Activated T-cell treated with anti-CD3 and anti-CD28 coated beads for 48 hours (primary cell): Measurements from ENCODE around the gene VPS33B.

Experiments
- DNase-seq: peaks from one replicate; pipeline ENCODE4 v3.0.0-alpha.2; 2020; ENCODE audit warnings: low read depth

VPS33B gene

DNA sequence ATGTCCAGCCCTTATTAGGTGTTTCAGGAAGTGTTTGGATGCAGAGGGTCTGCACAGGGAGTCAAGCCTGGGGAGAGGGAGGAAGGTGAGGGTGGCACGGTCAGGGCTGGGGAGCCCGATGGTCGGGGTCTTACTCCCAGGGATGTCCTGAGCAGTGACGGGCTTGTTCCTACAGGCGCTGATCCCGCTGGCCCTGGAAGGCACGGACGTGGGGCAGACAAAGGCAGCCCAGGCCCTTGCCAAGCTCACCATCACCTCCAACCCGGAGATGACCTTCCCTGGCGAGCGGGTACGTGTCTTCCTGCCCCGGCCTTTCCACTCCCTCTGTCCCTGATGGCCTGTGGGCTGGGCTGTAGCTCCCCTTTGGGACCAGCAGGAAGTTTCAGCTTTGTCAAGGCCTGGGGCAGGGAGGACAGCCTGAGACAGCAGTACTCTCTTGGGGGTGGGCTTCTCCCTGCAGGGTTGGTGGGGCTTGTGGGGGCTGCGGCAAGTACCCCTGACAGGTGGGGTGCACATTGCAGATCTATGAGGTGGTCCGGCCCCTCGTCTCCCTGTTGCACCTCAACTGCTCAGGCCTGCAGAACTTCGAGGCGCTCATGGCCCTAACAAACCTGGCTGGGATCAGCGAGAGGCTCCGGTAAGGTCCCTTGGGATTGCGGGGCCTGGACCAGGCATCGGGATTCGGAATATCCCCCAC is 72.3 kb downstream of the VPS33B start:
- no peak for DNase-seq
